Uterine smooth muscle cell (primary cell): ENCODE measurements around the gene ARHGEF4. TPM values are rescaled to one million over a fixed set of nuclear protein-coding genes. Genes with fewer than 3 reads are reported as not detected.

Source experiments
- total RNA-seq: library from RNA; depleted of rRNA; stranded (reverse); fragments of >200 nt; gene quantifications from 2 replicates; pipeline ENCODE4 v1.2.3, GENCODE V29; 2014

Gene ARHGEF4
- total RNA-seq, result 6.3 and 8.1 TPM in 2 replicates

DNA sequence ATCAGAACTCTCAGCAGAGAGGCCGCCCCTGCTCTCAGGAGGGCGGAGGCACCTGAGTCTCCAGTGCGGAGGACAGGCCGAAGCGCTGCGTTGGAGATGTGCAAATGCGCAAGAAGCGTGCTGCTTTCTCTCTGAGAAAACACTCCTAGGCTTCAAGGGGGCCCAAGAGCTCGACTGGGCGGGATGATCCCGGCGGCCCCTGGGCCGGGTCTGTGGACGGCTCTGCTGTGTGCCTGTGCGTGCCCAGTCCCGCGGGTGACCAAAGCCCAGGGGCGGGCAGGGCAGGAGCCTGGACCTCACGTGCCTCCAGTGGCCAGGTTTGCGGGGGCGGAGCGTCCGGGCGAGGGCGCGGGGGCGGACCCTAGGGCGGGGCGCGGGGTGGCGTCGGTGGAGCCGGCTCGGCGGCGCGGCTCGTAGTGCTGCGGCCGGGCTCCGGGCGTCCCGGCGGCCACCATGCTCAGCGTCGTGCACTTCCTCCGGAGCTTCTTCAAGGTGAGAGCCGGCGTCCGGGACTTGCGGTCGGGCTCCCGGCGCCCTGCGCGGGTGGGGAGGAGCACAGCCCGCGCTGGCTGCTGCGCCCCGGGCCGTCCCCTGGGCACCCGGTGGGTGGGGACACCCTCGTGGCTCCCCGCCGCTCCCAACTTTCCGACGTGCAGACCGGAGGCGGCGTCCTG is at the start of gene ARHGEF4:
Gene ARHGEF4, plus strand, starts transcription at position 414 of the 674 bp plus-strand sequence. Its CDS starts 40 bp downstream, at position 454.

GRCh38 chr2:131093006-131093695 is 256.4 kb downstream of the ARHGEF4 start, which contains the start of gene FAM168B:
FAM168B (minus strand) TSS chr2:131093460; CDS start chr2:131082646, 10,814 bp downstream.

Other genes starting within 250 kb of the ARHGEF4 start
- not detected in 2 replicates for gene CFC1, start 237.3 kb upstream of the ARHGEF4 start, total RNA-seq
- not detected in 2 replicates for gene POTEJ, start 225.5 kb upstream of the ARHGEF4 start, total RNA-seq
- 0.12 TPM in 1 of 2 replicates, not detected in the other for gene GPR148, start 107.8 kb upstream of the ARHGEF4 start, total RNA-seq
- gene AMER3, start 81.4 kb upstream of the ARHGEF4 start, total RNA-seq, result not detected in 2 replicates